GM15510 (cell line): Measurements from ENCODE around the gene SLC25A27.

Source experiments
- POLR2A ChIP-seq: IDR thresholded peaks from 3 replicates; pipeline ENCODE4 v1.6.1; 2011; ENCODE audit warnings: borderline replicate concordance; ENCODE audit not compliant: insufficient read length; ENCODE audit errors: extremely low read depth

The SLC25A27 gene

GRCh38 chr6:46687619-46688097 is 34.9 kb downstream of the SLC25A27 start, which contains the start of gene TDRD6:
Gene TDRD6, plus strand, starts transcription at chr6:46687885. Its CDS starts 244 bp downstream, at chr6:46688129.
- TF ChIP-seq POLR2A: no peak

- no peak for TF ChIP-seq POLR2A
Measured at GRCh38 chr6:46688117-46688965, 35.6 kb downstream of the SLC25A27 start.

GRCh38 chr6:46688966-46689335 is 36.2 kb downstream of the SLC25A27 start:
- no peak for TF ChIP-seq POLR2A

GRCh38 chr6:46689657-46690056 is 36.9 kb downstream of the SLC25A27 start:
- no peak for TF ChIP-seq POLR2A

GRCh38 chr6:46690141-46690755 is 37.5 kb downstream of the SLC25A27 start:
- no peak for TF ChIP-seq POLR2A

GRCh38 chr6:46690911-46691451 is 38.2 kb downstream of the SLC25A27 start:
- TF ChIP-seq POLR2A: no peak

GRCh38 chr6:46699970-46700369 is 47.2 kb downstream of the SLC25A27 start:
- no peak for TF ChIP-seq POLR2A

- TF ChIP-seq POLR2A: no peak
Measured at GRCh38 chr6:46704562-46704961, 51.8 kb downstream of the SLC25A27 start.

- TF ChIP-seq POLR2A: no peak
Measured at GRCh38 chr6:46706464-46706863, 53.7 kb downstream of the SLC25A27 start.

- no peak for TF ChIP-seq POLR2A
Measured at GRCh38 chr6:46711491-46711890, 58.7 kb downstream of the SLC25A27 start.

- no peak for TF ChIP-seq POLR2A
Measured at GRCh38 chr6:46715141-46715540, 62.4 kb downstream of the SLC25A27 start.

GRCh38 chr6:46719099-46719498 is 66.3 kb downstream of the SLC25A27 start:
- no peak for TF ChIP-seq POLR2A

GRCh38 chr6:46720401-46720800 is 67.6 kb downstream of the SLC25A27 start:
- TF ChIP-seq POLR2A: no peak
